ENCODE results near the gene HPS1. TPM values are rescaled to one million over a fixed set of nuclear protein-coding genes. Genes with fewer than 3 reads are reported as not detected.
A peak's percentile ranks its signal among the peaks of the same experiment; 100 is the strongest.

The HPS1 gene
- total RNA-seq, 2 donors from 2014 or later = 39.6 to 43.3 TPM

DNA sequence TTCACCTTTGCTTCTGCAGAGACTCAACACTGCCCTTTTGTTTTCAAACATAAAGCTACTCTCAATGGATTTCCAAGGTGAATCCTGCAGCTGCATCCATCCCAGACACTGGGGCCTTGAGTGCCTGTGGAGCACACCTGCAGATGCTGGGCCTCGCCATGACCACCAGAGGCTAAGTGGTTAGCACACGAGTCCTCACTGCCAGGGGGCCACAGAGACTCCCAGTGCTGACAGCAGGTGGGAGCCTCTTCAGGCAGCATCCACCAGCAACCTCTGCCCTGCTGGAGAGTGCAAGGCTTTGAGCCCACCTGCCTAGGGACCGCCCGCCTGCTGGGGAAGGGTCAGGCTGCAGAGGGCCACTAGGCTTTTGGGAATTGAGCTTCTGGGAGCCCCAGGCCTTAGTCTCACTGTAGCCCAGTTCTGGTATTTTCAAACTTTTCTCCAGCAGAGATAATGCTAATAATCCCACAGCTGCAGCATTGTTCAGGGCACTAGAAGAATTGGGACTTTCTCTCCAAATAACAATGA lies 9.4 kb upstream of the HPS1 start:
- Histone ChIP-seq H3K4me3 (ENCODE audit: low read length) (no peak overlapping the region), H3K4me1 (ENCODE audit: control insufficient read depth, insufficient read depth, low read length) (peaks cover 18% of the 10 kb centered on the region), H3K9me3 (ENCODE audit: control insufficient read depth, low read length) (no peaks in the 10 kb centered on the region), H3K27ac (ENCODE audit: low read depth, low read length) (no peak overlapping the region), H3K36me3 (ENCODE audit: control insufficient read depth, insufficient read depth, low read length) (no peaks in the 10 kb centered on the region), H3K27me3 (ENCODE audit: control insufficient read depth, insufficient read depth, low read length, poor library complexity, severe bottlenecking) (peaks cover 37% of the 10 kb centered on the region), H3K9ac (ENCODE audit: extremely low read depth, low read length, poor library complexity, severe bottlenecking) (no peak overlapping the region)
- no peaks in the 10 kb centered on the region for H3K36me3 Mint-ChIP-seq (ENCODE audit: low read depth)
- no peak overlapping the region for H3K4me3 Mint-ChIP-seq
- no peak for DNase-seq
- H3K4me1 Mint-ChIP-seq = peaks cover 6% of the 10 kb centered on the region
- H3K9me3 Mint-ChIP-seq = no peaks in the 10 kb centered on the region
- peaks cover 23% of the 10 kb centered on the region for H3K27me3 Mint-ChIP-seq (ENCODE audit: insufficient read depth)
- TF ChIP-seq CTCF (conservative IDR thresholded peaks at IDR 0.05) = peak; percentile 27
- H3K27ac Mint-ChIP-seq = no peak overlapping the region
- WGBS, 2 experiments (ENCODE audit: insufficient coverage in 1 of 2, insufficient read length in 1 of 2) = 73 to 100% methylated on average over 1 to 4 of the region's 4 CpGs

GRCh38 chr10:98453729-98454128 lies 7.0 kb upstream of the HPS1 start:
- Mint-ChIP-seq H3K36me3 (ENCODE audit: low read depth) (no peaks in the 10 kb centered on the region), H3K4me1 (peaks cover 6% of the 10 kb centered on the region), H3K9me3 (no peaks in the 10 kb centered on the region), H3K27ac (no peak overlapping the region), H3K4me3 (no peak overlapping the region), H3K27me3 (ENCODE audit: insufficient read depth) (peaks cover 21% of the 10 kb centered on the region)
- 80 to 83% methylated on average over 1 to 2 of the region's 2 CpGs for WGBS, 2 experiments (ENCODE audit: insufficient coverage in 1 of 2, insufficient read length in 1 of 2)
- DNase-seq = no peak
- Histone ChIP-seq H3K27ac (ENCODE audit: low read depth, low read length) (no peak overlapping the region), H3K27me3 (ENCODE audit: control insufficient read depth, insufficient read depth, low read length, poor library complexity, severe bottlenecking) (peaks cover 30% of the 10 kb centered on the region), H3K9me3 (ENCODE audit: control insufficient read depth, low read length) (no peaks in the 10 kb centered on the region), H3K4me3 (ENCODE audit: low read length) (no peak overlapping the region), H3K4me1 (ENCODE audit: control insufficient read depth, insufficient read depth, low read length) (peaks cover 18% of the 10 kb centered on the region), H3K36me3 (ENCODE audit: control insufficient read depth, insufficient read depth, low read length) (no peaks in the 10 kb centered on the region), H3K9ac (ENCODE audit: extremely low read depth, low read length, poor library complexity, severe bottlenecking) (no peak overlapping the region)
- no peak for TF ChIP-seq CTCF (conservative IDR thresholded peaks at IDR 0.05)

- H3K9me3 Mint-ChIP-seq = no peaks in the 10 kb centered on the region
- Histone ChIP-seq H3K9ac (ENCODE audit: extremely low read depth, low read length, poor library complexity, severe bottlenecking) (no peak overlapping the region), H3K27ac (ENCODE audit: low read depth, low read length) (no peak overlapping the region), H3K9me3 (ENCODE audit: control insufficient read depth, low read length) (no peaks in the 10 kb centered on the region), H3K27me3 (ENCODE audit: control insufficient read depth, insufficient read depth, low read length, poor library complexity, severe bottlenecking) (peaks cover 7% of the 10 kb centered on the region), H3K4me1 (ENCODE audit: control insufficient read depth, insufficient read depth, low read length) (peaks cover under 1% of the 10 kb centered on the region), H3K36me3 (ENCODE audit: control insufficient read depth, insufficient read depth, low read length) (no peaks in the 10 kb centered on the region), H3K4me3 (ENCODE audit: low read length) (no peak overlapping the region)
- H3K36me3 Mint-ChIP-seq (ENCODE audit: low read depth) = no peaks in the 10 kb centered on the region
- H3K27me3 Mint-ChIP-seq (ENCODE audit: insufficient read depth) = peaks cover 6% of the 10 kb centered on the region
- no peaks in the 10 kb centered on the region for H3K4me1 Mint-ChIP-seq
- no peak for TF ChIP-seq CTCF (conservative IDR thresholded peaks at IDR 0.05)
- WGBS, 2 experiments (ENCODE audit: insufficient coverage in 1 of 2, insufficient read length in 1 of 2) = 96% methylated on average over 1 of the region's 1 CpG; no CpG with 5 or more reads in 1 of the 2 experiments
- no peak for DNase-seq
- no peak overlapping the region for H3K4me3 Mint-ChIP-seq
- H3K27ac Mint-ChIP-seq = no peak overlapping the region
These were observed 3.9 kb upstream of the HPS1 start for GRCh38 chr10:98450618-98451017.

Data from endodermal cell (in vitro differentiated cells).